HG03064 (cell line): ENCODE results near the gene KLK8.

Experiments used
- ATAC-seq: cut with Tn5 transposase; IDR thresholded peaks from one replicate; pipeline ENCODE4 v1.9.1; 2021; ENCODE audit warnings: low read depth; ENCODE audit not compliant: unreplicated experiment

Gene KLK8

DNA sequence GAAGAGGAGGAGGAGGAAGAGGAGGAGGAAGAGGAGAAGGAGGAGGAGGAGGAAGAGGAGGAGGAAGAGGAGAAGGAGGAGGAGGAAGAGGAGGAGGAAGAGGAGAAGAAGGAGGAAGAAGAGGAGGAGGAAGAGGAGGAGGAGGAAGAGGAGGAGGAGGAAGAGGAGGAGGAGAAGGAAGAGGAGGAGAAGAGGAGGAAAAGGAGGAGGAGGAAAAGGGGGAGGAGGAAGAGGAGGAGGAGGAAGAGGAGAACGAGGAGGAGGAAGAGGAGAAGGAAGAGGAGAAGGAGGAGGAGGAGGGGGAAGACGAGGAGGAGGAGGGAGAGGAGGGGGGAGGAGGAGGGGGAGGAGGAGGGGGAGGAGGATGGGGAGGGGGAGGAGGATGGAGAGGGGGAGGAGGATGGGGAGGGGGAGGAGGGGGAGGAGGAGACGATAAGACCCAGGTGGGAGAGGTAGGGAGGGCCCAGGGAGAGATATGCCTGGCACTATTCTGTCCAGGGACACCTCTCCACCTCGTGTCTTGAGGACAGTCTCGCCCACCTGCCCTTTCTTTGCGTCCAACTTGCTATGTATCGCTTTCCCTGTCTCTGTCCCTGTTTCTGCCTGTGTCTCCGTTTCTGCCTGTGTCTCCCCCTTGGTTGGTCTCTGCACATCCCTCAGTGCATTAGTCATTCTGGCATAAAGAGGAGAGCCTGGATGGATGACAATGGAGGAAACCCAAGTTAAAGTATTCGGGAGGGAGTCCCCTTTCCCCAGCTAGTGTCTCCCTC lies 41.5 kb downstream of the KLK8 start:
- no peak for ATAC-seq

DNA sequence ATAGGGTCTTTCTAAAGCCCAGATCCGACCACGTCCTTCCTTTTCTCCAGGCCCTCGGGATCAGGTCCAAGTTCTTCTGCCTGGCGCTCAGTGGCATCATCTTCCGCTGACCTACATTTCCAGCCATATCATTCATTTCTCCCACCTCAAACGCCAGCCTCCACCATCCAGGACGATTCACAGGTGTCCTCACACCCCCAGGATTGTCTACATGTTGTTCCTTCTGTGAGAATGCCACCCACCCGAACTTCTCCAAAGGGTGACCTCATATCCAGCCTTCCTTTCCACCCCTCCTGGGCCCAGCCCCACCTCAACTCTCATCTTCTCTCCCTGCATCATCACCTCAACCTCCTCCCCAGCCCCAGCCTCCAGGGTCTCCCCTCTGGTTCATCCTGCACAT lies 43.8 kb downstream of the KLK8 start:
- ATAC-seq = no peak

GRCh38 chr19:50952910-50953309 lies 48.5 kb downstream of the KLK8 start, which contains the start of gene KLK5:
Gene KLK5 (minus strand): TSS chr19:50953038. CDS start chr19:50952657, 381 bp downstream.
- no peak for ATAC-seq

DNA sequence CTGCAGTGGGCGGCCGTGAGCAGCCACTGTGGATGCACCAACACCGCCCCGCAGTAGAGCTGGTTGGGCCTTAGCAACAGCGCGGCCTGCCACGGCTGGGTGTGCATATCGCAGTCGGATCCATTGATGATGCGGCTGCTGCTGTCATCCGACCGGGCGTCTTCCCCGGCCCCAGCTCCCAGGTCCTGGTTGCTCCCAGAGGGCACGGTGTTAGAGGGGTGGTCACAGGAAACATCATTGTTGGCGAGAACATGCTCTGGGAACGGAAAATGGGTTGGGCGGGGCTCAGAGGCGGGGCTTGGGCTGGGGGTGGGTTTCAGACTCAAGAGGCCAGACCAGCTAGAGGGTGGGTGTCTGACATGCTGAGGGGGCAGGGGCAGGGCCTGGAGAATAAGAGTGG lies 51.5 kb downstream of the KLK8 start:
- ATAC-seq = no peak

GRCh38 chr19:50947123-50947522 lies 54.3 kb downstream of the KLK8 start:
- no peak for ATAC-seq
